Spinal cord (tissue), 10 donors: ENCODE measurements around the gene FOLR2. TPM values are rescaled to one million over a fixed set of nuclear protein-coding genes. Genes with fewer than 3 reads are reported as not detected.

ENCODE experiments used
- DNase-seq, 6 donors: peaks; one replicate each; pipeline versions ENCODE4 v3.0.0 to v3.0.0-alpha.2; 2013 to 2015; ENCODE audit warnings: low spot score in 6 of 6, low read depth in 4 of 6
- H3K27ac ChIP-seq: one replicate; pipeline ENCODE4 v1.5.1; 2013; ENCODE audit warnings: low read depth, low read length, control low read depth
- H3K27me3 ChIP-seq: one replicate; pipeline ENCODE4 v1.6.1; 2013; ENCODE audit warnings: low read length; ENCODE audit not compliant: control insufficient read depth, insufficient read depth
- H3K36me3 ChIP-seq: one replicate; pipeline ENCODE4 v1.6.1; 2013; ENCODE audit warnings: low read length; ENCODE audit not compliant: control insufficient read depth, insufficient read depth
- H3K4me1 ChIP-seq: one replicate; pipeline ENCODE4 v1.6.1; 2013; ENCODE audit warnings: low read length; ENCODE audit not compliant: control insufficient read depth, insufficient read depth
- H3K4me3 ChIP-seq: one replicate; pipeline ENCODE4 v1.5.1; 2013; ENCODE audit warnings: low read depth, low read length, control low read depth
- H3K9me3 ChIP-seq: one replicate; pipeline ENCODE4 v1.6.1; 2013; ENCODE audit warnings: low read length; ENCODE audit not compliant: control insufficient read depth, insufficient read depth
- WGBS: methylation state at CpG from one replicate; pipeline ENCODE4 v1.1.5; 2013; ENCODE audit warnings: missing lambda C conversion rate; ENCODE audit not compliant: insufficient coverage; 5-methylcytosine and 5-hydroxymethylcytosine counted together
- polyA plus RNA-seq, 2 donors: library from polyadenylated mRNA; unstranded; fragments of 120-200 nt; gene quantifications; one replicate each; pipeline ENCODE4 v1.2.1, GENCODE V29; 2013; ENCODE audit not compliant: insufficient read length in 2 of 2
- total RNA-seq, 2 donors: library from RNA; depleted of rRNA in 1 of 2; stranded (reverse); fragments of 120-200 nt in 1 of 2; fragments of >200 nt in 1 of 2; gene quantifications; one replicate each; pipeline versions ENCODE4 v1.2.3 to v1.2.4, GENCODE V29; 2013 to 2014
- donor health status: healthy.

Gene FOLR2
- total and polyA plus RNA-seq, 4 donors: 14.1 to 34.1 (median 19.1) TPM

GRCh38 chr11:72222106-72222891, 5.7 kb downstream of the FOLR2 start:
- Histone ChIP-seq H3K4me1 (peaks cover 43% of the 10 kb centered on the region), H3K27me3 (peaks cover 5% of the 10 kb centered on the region), H3K36me3 (peaks cover 4% of the 10 kb centered on the region), H3K9me3 (no peaks in the 10 kb centered on the region), H3K27ac (peak overlapping the region; percentile 95), H3K4me3 (peak overlapping the region; percentile 88)
- DNase-seq: no peak
- 52% methylated on average over 6 of the region's 6 CpGs for WGBS

GRCh38 chr11:72222907-72223614, 6.5 kb downstream of the FOLR2 start:
- Histone ChIP-seq H3K27me3 (peaks cover 5% of the 10 kb centered on the region), H3K4me3 (peak overlapping the region; percentile 88), H3K9me3 (no peaks in the 10 kb centered on the region), H3K4me1 (peaks cover 50% of the 10 kb centered on the region), H3K27ac (peak overlapping the region; percentile 95), H3K36me3 (peaks cover 10% of the 10 kb centered on the region)
- 1% methylated on average over 44 of the region's 47 CpGs for WGBS
- peak; percentile 58 to 96 (median 82) for DNase-seq

DNA sequence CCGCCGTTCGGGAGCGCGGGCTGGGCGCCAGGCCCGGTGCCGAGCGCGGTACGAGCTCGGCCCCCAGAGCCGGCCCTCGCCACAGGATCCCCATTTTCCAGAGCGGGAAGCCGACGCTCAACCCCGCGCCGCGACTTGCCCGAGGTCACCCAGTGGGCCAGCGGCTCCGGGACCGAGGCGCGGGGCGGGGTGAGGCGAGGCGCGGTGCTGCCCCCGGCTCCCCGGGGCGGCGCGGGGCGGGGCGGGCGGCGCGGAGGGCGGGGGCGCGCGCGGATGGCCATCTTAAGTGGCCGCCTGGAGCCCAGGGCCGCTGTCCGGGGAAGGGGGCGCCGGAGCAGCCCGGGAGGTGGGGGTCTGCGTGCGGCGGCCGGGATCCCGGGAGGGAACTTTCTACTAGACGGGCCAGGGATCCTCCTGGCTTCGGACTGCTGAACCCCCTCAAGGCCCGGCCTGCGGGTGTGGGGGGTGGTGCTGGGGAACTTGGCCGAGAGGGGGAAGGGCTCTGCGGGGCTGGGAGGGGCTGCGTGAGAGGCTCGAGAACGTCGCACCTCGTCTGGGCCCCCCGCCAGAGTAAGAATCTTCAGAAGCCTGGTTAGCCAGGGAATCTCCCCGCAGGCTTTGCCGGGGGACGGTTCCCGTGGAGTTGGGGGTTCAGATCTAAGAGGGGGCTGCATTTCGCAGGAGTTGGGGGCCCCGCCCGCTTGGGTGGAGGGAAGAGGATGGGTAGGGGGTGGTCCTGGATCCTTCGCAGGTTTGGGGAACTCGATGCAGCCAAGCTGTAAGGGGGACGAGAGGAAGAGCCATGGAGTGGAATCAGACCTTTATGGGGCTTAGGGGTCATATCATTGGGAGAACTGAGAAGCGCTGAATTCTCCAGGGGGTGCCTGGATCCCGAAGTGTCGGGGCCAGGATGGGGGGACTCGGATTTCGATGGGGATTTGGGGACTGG, 7.3 kb downstream of the FOLR2 start:
- H3K4me1 ChIP-seq: peaks cover 57% of the 10 kb centered on the region
- H3K9me3 ChIP-seq: no peaks in the 10 kb centered on the region
- H3K27ac ChIP-seq: peak overlapping the region; percentile 95
- WGBS: 0% methylated on average over 84 of the region's 84 CpGs
- peaks cover 3% of the 10 kb centered on the region for H3K27me3 ChIP-seq
- peak in 3 of 6 donors; percentile 55 to 85 (median 60) for DNase-seq
- H3K4me3 ChIP-seq: peak overlapping the region; percentile 88
- peaks cover 18% of the 10 kb centered on the region for H3K36me3 ChIP-seq

GRCh38 chr11:72224564-72225410, 8.2 kb downstream of the FOLR2 start, which contains the start of gene INPPL1:
TSS of gene INPPL1 (plus strand) at chr11:72224767. CDS start at chr11:72224985, 218 bp downstream.
- Histone ChIP-seq H3K36me3 (peaks cover 27% of the 10 kb centered on the region), H3K27ac (peak within 1 kb of the TSS; percentile 95), H3K27me3 (peaks cover 3% of the 10 kb centered on the region), H3K9me3 (no peaks in the 10 kb centered on the region), H3K4me1 (peaks cover 57% of the 10 kb centered on the region), H3K4me3 (peak within 1 kb of the TSS; percentile 88)
- DNase-seq: peak in 3 of 6 donors; percentile 35 to 79 (median 65)
- under 1% methylated on average over 77 of the region's 81 CpGs for WGBS

GRCh38 chr11:72225411-72225951, 8.9 kb downstream of the FOLR2 start:
- peak overlapping the region; percentile 56 for H3K4me3 ChIP-seq
- DNase-seq: no peak
- H3K36me3 ChIP-seq: peaks cover 34% of the 10 kb centered on the region
- no peaks in the 10 kb centered on the region for H3K9me3 ChIP-seq
- WGBS: 14% methylated on average over 10 of the region's 11 CpGs
- H3K27me3 ChIP-seq: peaks cover 3% of the 10 kb centered on the region
- peaks cover 57% of the 10 kb centered on the region for H3K4me1 ChIP-seq
- H3K27ac ChIP-seq: peak overlapping the region; percentile 57

GRCh38 chr11:72226701-72227100, 10.1 kb downstream of the FOLR2 start:
- no peak overlapping the region for H3K4me3 ChIP-seq
- H3K4me1 ChIP-seq: peaks cover 57% of the 10 kb centered on the region
- no peak overlapping the region for H3K27ac ChIP-seq
- no peaks in the 10 kb centered on the region for H3K9me3 ChIP-seq
- peaks cover 3% of the 10 kb centered on the region for H3K27me3 ChIP-seq
- H3K36me3 ChIP-seq: peaks cover 46% of the 10 kb centered on the region
- 72% methylated on average over 4 of the region's 5 CpGs for WGBS
- peak in 2 of 6 donors; percentile 23 to 36 for DNase-seq

GRCh38 chr11:72227316-72228228, 11.0 kb downstream of the FOLR2 start:
- peak in 3 of 6 donors; percentile 30 to 77 (median 74) for DNase-seq
- Histone ChIP-seq H3K4me1 (peaks cover 50% of the 10 kb centered on the region), H3K27ac (peak overlapping the region; percentile 1), H3K27me3 (peaks cover 3% of the 10 kb centered on the region), H3K9me3 (no peaks in the 10 kb centered on the region), H3K4me3 (no peak overlapping the region), H3K36me3 (peaks cover 54% of the 10 kb centered on the region)
- 51% methylated on average over 14 of the region's 14 CpGs for WGBS
